CMK (cell line): Measurements from ENCODE around the gene STARD8.

Source experiments
- DNase-seq: peaks from one replicate; pipeline ENCODE4 v3.0.0-alpha.2; 2010; ENCODE audit warnings: low read depth

The STARD8 gene

GRCh38 chrX:68753218-68753617 is 105.8 kb downstream of the STARD8 start:
- DNase-seq = no peak

- DNase-seq = no peak
These were observed 106.9 kb downstream of the STARD8 start for GRCh38 chrX:68754406-68754805.

GRCh38 chrX:68755616-68756125 is 108.2 kb downstream of the STARD8 start:
- DNase-seq = no peak

- no peak for DNase-seq
These were observed 109.9 kb downstream of the STARD8 start for GRCh38 chrX:68757331-68757730.

- no peak for DNase-seq
These were observed 110.3 kb downstream of the STARD8 start for GRCh38 chrX:68757731-68758130.

- no peak for DNase-seq
These were observed 111.2 kb downstream of the STARD8 start for GRCh38 chrX:68758671-68759070.

GRCh38 chrX:68761086-68761485 is 113.6 kb downstream of the STARD8 start:
- DNase-seq = no peak

GRCh38 chrX:68762766-68763165 is 115.3 kb downstream of the STARD8 start:
- no peak for DNase-seq

GRCh38 chrX:68763481-68763880 is 116.0 kb downstream of the STARD8 start:
- DNase-seq = no peak
